Epithelial cell of esophagus (primary cell): ENCODE results near the gene ADGRL2.

Experiments
- DNase-seq: peaks from one replicate; pipeline ENCODE4 v3.0.0; 2010; ENCODE audit warnings: low read depth
- H3K4me3 ChIP-seq: 2 replicates; pipeline ENCODE4 v1.5.1; 2011; ENCODE audit warnings: mild to moderate bottlenecking, low read length, control low read depth
- TF ChIP-seq, protein P1 (sequence below): IDR thresholded peaks from 2 replicates; pipeline ENCODE4 v1.5.1; 2011; ENCODE audit warnings: low read depth, mild to moderate bottlenecking, low read length, control low read depth, inconsistent platforms; ENCODE audit not compliant: insufficient read depth; ENCODE audit errors: missing control alignments

ADGRL2 gene

DNA sequence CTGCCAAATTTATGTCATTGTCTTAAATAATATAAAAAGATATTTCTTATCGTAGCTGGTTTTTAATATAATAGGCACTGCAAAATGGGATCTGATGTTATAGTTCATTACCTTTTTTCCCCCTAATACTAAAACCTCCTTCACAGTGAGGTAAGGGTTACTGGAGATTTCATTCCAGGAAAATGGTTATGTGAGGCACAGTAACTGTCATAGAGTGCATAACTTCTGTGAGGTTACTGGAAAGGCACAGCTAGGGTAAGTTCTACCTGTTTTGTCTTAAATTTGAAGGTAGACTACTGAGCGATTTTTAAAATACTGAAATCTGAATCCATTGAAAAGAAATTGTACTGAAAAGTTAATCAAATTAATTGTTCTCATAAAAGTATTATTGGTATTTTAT is 13.0 kb downstream of the ADGRL2 start:
- no peak overlapping the region for H3K4me3 ChIP-seq
- TF ChIP-seq, protein P1, sequence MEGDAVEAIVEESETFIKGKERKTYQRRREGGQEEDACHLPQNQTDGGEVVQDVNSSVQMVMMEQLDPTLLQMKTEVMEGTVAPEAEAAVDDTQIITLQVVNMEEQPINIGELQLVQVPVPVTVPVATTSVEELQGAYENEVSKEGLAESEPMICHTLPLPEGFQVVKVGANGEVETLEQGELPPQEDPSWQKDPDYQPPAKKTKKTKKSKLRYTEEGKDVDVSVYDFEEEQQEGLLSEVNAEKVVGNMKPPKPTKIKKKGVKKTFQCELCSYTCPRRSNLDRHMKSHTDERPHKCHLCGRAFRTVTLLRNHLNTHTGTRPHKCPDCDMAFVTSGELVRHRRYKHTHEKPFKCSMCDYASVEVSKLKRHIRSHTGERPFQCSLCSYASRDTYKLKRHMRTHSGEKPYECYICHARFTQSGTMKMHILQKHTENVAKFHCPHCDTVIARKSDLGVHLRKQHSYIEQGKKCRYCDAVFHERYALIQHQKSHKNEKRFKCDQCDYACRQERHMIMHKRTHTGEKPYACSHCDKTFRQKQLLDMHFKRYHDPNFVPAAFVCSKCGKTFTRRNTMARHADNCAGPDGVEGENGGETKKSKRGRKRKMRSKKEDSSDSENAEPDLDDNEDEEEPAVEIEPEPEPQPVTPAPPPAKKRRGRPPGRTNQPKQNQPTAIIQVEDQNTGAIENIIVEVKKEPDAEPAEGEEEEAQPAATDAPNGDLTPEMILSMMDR: no peak
- no peak for DNase-seq

- DNase-seq: no peak
- TF ChIP-seq, protein P1: no peak
- H3K4me3 ChIP-seq: no peak overlapping the region
Measured at GRCh38 chr1:81819613-81820012, 18.9 kb downstream of the ADGRL2 start.

- TF ChIP-seq, protein P1: no peak
- no peak overlapping the region for H3K4me3 ChIP-seq
- DNase-seq: no peak
Measured at GRCh38 chr1:81820765-81821164, 20.0 kb downstream of the ADGRL2 start.

GRCh38 chr1:81823082-81823481 is 22.3 kb downstream of the ADGRL2 start:
- TF ChIP-seq, protein P1: no peak
- no peak overlapping the region for H3K4me3 ChIP-seq
- no peak for DNase-seq

- no peak for DNase-seq
- TF ChIP-seq, protein P1: no peak
- H3K4me3 ChIP-seq: no peak overlapping the region
Measured at GRCh38 chr1:81824759-81825158, 24.0 kb downstream of the ADGRL2 start.

DNA sequence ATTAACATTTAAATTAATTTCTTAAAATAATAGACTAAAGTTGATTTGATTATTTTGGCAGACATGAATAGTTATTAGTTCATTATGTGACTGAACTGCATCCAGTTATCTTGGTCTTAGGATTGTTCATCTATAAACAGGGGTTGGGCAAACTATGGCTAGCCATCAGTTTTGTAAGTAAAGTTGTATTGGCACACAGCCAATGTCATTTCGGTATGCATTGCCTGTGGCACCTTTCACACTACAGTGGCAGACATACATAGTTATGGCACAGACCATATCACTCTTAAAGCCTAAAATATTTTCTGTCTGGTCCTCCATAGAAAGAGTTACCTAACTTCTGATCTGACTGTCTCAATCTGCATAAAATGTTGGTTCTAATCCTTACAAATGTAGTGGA is 27.2 kb downstream of the ADGRL2 start:
- DNase-seq: no peak
- TF ChIP-seq, protein P1: no peak
- H3K4me3 ChIP-seq: no peak overlapping the region

DNA sequence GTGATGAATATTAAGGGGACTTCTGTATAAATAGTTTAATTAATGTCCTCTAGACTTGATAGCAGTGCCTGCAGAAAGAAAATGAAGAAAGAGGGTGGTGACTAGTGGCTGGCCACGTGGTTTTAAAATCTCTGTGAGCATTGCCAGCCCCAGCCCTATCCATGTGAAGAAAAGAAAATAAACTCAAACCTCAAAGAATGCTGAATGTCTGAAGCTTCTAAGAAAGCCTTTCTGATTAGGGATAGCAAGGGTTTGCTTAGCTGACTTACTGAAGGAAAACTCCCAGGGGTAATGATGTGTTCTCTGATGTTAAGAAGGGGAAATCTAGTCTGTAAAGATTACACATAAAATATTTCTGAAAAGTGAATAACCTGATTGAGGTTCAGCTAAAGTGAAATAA is 31.8 kb downstream of the ADGRL2 start:
- no peak for DNase-seq
- H3K4me3 ChIP-seq: no peak overlapping the region
- TF ChIP-seq, protein P1: no peak
